Esophagus muscularis mucosa (tissue), 3 donors: Measurements from ENCODE around the gene CDC40.

ENCODE experiments used
- CTCF ChIP-seq, 3 experiments: fragments of 200-600 bp in 2 of 3; fragments of 450-650 bp in 1 of 3; sonication (generic) in 2 of 3; IDR thresholded peaks; one replicate each; pipeline ENCODE4 v1.5.1; 2017 to 2019; ENCODE audit warnings: antibody characterized with exemption in 3 of 3, mild to moderate bottlenecking in 2 of 3, moderate library complexity in 1 of 3
- POLR2A ChIP-seq: fragments of 450-650 bp; IDR thresholded peaks from one replicate; pipeline ENCODE4 v1.6.1; 2017; ENCODE audit warnings: antibody characterized with exemption, moderate library complexity, mild to moderate bottlenecking, low read depth

DNA sequence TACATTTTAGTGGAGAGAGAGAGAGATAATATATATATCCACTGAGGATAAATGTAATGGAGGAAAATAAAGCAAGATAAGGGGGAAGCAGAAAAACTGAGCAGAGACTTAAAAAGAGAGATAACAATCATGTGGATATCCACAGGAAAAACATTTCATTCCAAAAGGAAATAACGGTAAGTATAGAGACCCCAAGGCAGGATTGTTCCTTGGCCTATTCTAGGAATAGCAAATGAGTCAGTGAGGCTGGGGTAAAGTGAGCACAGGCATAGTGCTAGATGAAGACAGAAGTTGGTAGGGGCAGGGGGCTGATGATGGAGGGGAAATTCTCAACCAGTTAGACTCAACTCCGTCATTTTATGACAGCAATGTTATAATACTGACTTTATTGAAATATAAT, 11.2 kb downstream of the CDC40 start:
- no peak for TF ChIP-seq CTCF (IDR thresholded peaks at IDR 0.05)
- TF ChIP-seq POLR2A, result no peak
